ENCODE results near the gene SIGLEC8. TPM values are rescaled to one million over a fixed set of nuclear protein-coding genes. Genes with fewer than 3 reads are reported as not detected.
A peak's percentile ranks its signal among the peaks of the same experiment; 100 is the strongest.

Gene SIGLEC8
- total and polyA plus RNA-seq, 8 donors: 0.04 to 0.99 (median 0.47) TPM; not detected in 4

- ATAC-seq: peak; percentile 34
- H3K27me3 ChIP-seq: peaks cover 0 to 78% of the 10 kb centered on the region in 2 donors
- H3K4me3 ChIP-seq: no peak overlapping the region
- H3K36me3 ChIP-seq: no peaks in the 10 kb centered on the region
- TF ChIP-seq CTCF (IDR thresholded peaks at IDR 0.05): no peak
- no peak overlapping the region for H3K27ac ChIP-seq
- intact Hi-C loops (cut with DNase I): no loop called here
- no peaks in the 10 kb centered on the region for H3K4me1 ChIP-seq
- H3K9me3 ChIP-seq: no peaks in the 10 kb centered on the region
- peak in 2 of 4 donors; percentile 16 to 21 for DNase-seq
Observed at GRCh38 chr19:51480590-51480989, 22.3 kb upstream of the SIGLEC8 start.

- intact Hi-C loops (cut with DNase I): loop anchor here in 1 of 2 donors (10.0 kb wide), 1 partner anchor 175 kb away; no protein-coding TSS in a partner anchor
Observed at GRCh38 chr19:51479531-51480331, 21.5 kb upstream of the SIGLEC8 start.

GRCh38 chr19:51478381-51479234 lies 20.4 kb upstream of the SIGLEC8 start, which contains the start of gene CEACAM18:
Gene CEACAM18, plus strand, starts transcription at chr19:51478539.
- TF ChIP-seq CTCF (IDR thresholded peaks at IDR 0.05): no peak
- ATAC-seq (no peak), DNase-seq (no peak)
- Histone ChIP-seq H3K4me1 (no peaks in the 10 kb centered on the region), H3K4me3 (no peak within 1 kb of the TSS), H3K27ac (no peak within 1 kb of the TSS), H3K36me3 (no peaks in the 10 kb centered on the region), H3K9me3 (no peaks in the 10 kb centered on the region), H3K27me3 (peaks cover 0 to 72% of the 10 kb centered on the region in 2 donors)
- intact Hi-C loops (cut with DNase I): loop anchor here in 1 of 2 donors (10.0 kb wide), 1 partner anchor 176 kb away; no protein-coding TSS in a partner anchor

More at GRCh38 chr19:51479531-51480331, 21.5 kb upstream of the SIGLEC8 start:
- Histone ChIP-seq H3K4me1 (no peaks in the 10 kb centered on the region), H3K27me3 (peaks cover 0 to 71% of the 10 kb centered on the region in 2 donors), H3K36me3 (no peaks in the 10 kb centered on the region), H3K9me3 (no peaks in the 10 kb centered on the region), H3K4me3 (no peak overlapping the region), H3K27ac (no peak overlapping the region)
- TF ChIP-seq CTCF (IDR thresholded peaks at IDR 0.05): no peak
- DNase-seq (no peak), ATAC-seq (no peak)

GRCh38 chr19:51477344-51477743 lies 19.1 kb upstream of the SIGLEC8 start:
- ATAC-seq: no peak
- intact Hi-C loops (cut with DNase I): loop anchor here in 1 of 2 donors (10.0 kb wide), 1 partner anchor 177 kb away; no protein-coding TSS in a partner anchor

More at GRCh38 chr19:51477344-51477743, 19.1 kb upstream of the SIGLEC8 start:
- Histone ChIP-seq H3K27ac (no peak overlapping the region), H3K4me1 (peaks cover 0 to 3% of the 10 kb centered on the region in 2 donors), H3K9me3 (no peaks in the 10 kb centered on the region), H3K36me3 (no peaks in the 10 kb centered on the region), H3K27me3 (peaks cover 0 to 71% of the 10 kb centered on the region in 2 donors), H3K4me3 (no peak overlapping the region)
- DNase-seq: no peak
- no peak for TF ChIP-seq CTCF (IDR thresholded peaks at IDR 0.05)

Data from left lung (tissue), 10 donors.